Measurements from ENCODE around the gene TNFRSF13B.

TNFRSF13B gene

DNA sequence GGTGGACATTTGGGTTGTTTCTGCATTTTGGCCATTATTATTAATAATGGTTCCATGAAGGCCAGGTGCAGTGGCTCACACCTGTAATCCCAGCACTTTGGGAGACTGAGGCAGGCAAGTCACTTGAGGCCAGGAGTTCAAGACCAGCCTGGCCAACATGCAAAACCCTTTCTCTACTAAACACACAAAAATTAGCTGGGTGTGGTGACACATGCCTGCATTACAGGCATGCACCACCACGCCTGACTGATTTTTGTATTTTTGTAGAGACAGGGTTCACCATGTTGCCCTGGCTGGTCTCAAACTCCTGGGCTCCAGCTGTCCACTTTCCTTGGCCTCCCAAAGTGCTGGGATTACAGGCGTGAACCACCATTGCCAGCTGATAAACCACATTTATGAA lies 58.5 kb downstream of the TNFRSF13B start:
- Histone ChIP-seq H3K36me3 (ENCODE audit: insufficient read depth, low read length) (no peaks in the 10 kb centered on the region), H3K27ac (no peak overlapping the region), H3K9ac (ENCODE audit: insufficient read length) (no peak overlapping the region), H3K9me3 (ENCODE audit: low read depth, low read length) (no peaks in the 10 kb centered on the region), H3K4me3 (no peak overlapping the region)
- DNase-seq (ENCODE audit: low read depth, low spot score), result no peak
- TF ChIP-seq POLR2AphosphoS5 (IDR thresholded peaks at IDR 0.05; ENCODE audit: borderline replicate concordance, low read depth, low read length) (no peak), EZH2 (IDR thresholded peaks at IDR 0.05) (no peak), FOXP2 (optimal IDR thresholded peaks at IDR 0.05; ENCODE audit: control extremely low read depth, extremely low read length, insufficient read depth) (no peak)

- H3K27ac ChIP-seq, result no peak overlapping the region
- no peaks in the 10 kb centered on the region for H3K9me3 ChIP-seq (ENCODE audit: low read depth, low read length)
- H3K9ac ChIP-seq (ENCODE audit: insufficient read length), result no peak overlapping the region
- no peaks in the 10 kb centered on the region for H3K36me3 ChIP-seq (ENCODE audit: insufficient read depth, low read length)
- TF ChIP-seq POLR2AphosphoS5 (IDR thresholded peaks at IDR 0.05; ENCODE audit: borderline replicate concordance, low read depth, low read length) (no peak), FOXP2 (optimal IDR thresholded peaks at IDR 0.05; ENCODE audit: control extremely low read depth, extremely low read length, insufficient read depth) (no peak), EZH2 (IDR thresholded peaks at IDR 0.05) (no peak)
- no peak overlapping the region for H3K4me3 ChIP-seq
- DNase-seq (ENCODE audit: low read depth, low spot score), result no peak
Observed at GRCh38 chr17:16912021-16912962, 59.6 kb downstream of the TNFRSF13B start.

DNA sequence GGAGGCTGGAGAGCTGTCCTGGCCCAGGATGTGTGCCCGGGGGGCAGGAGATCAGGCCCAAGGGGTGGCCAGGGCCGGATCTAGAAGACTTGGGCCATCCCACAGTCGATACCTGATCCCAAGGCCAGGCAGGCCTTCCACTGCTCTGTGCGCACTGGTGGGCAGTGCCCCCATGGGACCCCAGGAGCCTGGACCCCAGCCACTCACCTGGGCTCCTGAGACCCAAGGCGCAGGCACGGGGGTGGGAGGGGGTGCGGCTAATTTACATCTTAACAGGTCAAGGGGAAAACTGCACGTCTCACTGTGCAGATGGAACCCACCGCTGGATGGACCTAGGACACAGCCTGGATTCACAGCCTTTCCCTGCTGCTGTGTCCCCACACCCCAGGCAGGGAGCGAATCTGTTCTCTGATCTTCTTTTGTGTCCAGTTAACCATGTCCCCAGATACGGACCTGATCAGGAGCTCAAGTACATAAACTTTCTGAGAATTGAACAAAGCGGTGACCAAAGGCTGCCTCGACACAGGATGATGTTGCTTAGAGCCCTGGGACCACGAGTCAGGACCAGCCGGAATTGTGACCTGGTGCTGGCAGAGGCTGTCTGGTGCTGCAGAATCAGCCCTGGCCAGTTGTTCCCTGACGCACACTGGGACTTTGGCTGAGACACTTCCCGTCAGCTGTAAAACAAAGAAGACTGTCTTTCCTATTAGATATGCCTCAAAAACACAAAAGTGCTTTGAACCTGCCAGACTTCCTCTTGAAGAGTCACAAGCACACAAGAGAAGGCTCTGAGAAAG lies 60.6 kb downstream of the TNFRSF13B start:
- Histone ChIP-seq H3K9me3 (ENCODE audit: low read depth, low read length) (no peaks in the 10 kb centered on the region), H3K27ac (no peak overlapping the region), H3K36me3 (ENCODE audit: insufficient read depth, low read length) (no peaks in the 10 kb centered on the region), H3K9ac (ENCODE audit: insufficient read length) (no peak overlapping the region), H3K4me3 (no peak overlapping the region)
- no peak for TF ChIP-seq EZH2 (IDR thresholded peaks at IDR 0.05)
- TF ChIP-seq FOXP2 (optimal IDR thresholded peaks at IDR 0.05; ENCODE audit: control extremely low read depth, extremely low read length, insufficient read depth), result no peak
- no peak for TF ChIP-seq POLR2AphosphoS5 (IDR thresholded peaks at IDR 0.05; ENCODE audit: borderline replicate concordance, low read depth, low read length)
- no peak for DNase-seq (ENCODE audit: low read depth, low spot score)

- Histone ChIP-seq H3K4me3 (no peak overlapping the region), H3K9ac (ENCODE audit: insufficient read length) (no peak overlapping the region), H3K36me3 (ENCODE audit: insufficient read depth, low read length) (no peaks in the 10 kb centered on the region), H3K27ac (no peak overlapping the region), H3K9me3 (ENCODE audit: low read depth, low read length) (no peaks in the 10 kb centered on the region)
- DNase-seq (ENCODE audit: low read depth, low spot score), result no peak
- TF ChIP-seq EZH2 (IDR thresholded peaks at IDR 0.05) (no peak), FOXP2 (optimal IDR thresholded peaks at IDR 0.05; ENCODE audit: control extremely low read depth, extremely low read length, insufficient read depth) (no peak), POLR2AphosphoS5 (IDR thresholded peaks at IDR 0.05; ENCODE audit: borderline replicate concordance, low read depth, low read length) (no peak)
Observed at GRCh38 chr17:16910341-16910740, 61.6 kb downstream of the TNFRSF13B start.

DNA sequence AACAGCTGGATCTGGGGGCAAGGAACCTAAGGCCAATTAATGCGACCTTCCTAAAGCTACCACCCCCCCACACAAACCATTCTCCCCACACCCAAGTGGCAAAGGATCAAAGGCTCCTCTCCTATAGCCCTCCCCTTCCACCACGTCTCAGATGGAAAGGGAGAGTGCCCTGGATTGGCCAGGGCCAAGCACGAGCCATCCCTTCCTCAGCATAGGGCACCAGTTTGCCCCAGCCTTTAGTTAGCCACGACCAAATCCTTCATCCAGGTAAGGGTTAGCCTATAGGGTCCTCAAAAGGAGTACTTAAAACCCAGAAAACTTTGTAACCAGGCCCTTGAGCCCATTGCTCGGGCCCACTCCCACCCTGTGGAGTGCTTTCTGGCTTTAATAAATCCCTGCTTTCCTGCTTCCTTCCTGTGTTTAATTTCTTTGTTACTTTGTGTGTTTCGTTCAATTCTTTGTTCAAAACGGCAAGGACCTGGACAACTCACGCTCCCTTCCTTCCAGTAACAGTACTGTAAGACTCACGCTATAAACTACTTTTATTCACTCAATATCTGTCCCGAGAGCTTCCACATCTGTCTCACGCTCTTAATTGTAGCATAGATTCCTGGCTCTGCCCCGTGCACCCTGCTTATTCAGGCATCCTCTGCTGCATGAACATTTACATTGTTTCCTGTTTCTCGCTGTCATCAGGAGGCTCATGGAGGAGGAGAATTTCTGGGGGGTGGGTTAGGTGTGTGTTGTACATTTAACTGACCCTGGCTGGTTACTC lies 62.3 kb downstream of the TNFRSF13B start:
- no peak for DNase-seq (ENCODE audit: low read depth, low spot score)
- Histone ChIP-seq H3K9me3 (ENCODE audit: low read depth, low read length) (no peaks in the 10 kb centered on the region), H3K9ac (ENCODE audit: insufficient read length) (no peak overlapping the region), H3K36me3 (ENCODE audit: insufficient read depth, low read length) (no peaks in the 10 kb centered on the region), H3K4me3 (no peak overlapping the region), H3K27ac (no peak overlapping the region)
- TF ChIP-seq FOXP2 (optimal IDR thresholded peaks at IDR 0.05; ENCODE audit: control extremely low read depth, extremely low read length, insufficient read depth), result no peak
- TF ChIP-seq EZH2 (IDR thresholded peaks at IDR 0.05), result no peak
- no peak for TF ChIP-seq POLR2AphosphoS5 (IDR thresholded peaks at IDR 0.05; ENCODE audit: borderline replicate concordance, low read depth, low read length)

- TF ChIP-seq EZH2 (IDR thresholded peaks at IDR 0.05) (no peak), POLR2AphosphoS5 (IDR thresholded peaks at IDR 0.05; ENCODE audit: borderline replicate concordance, low read depth, low read length) (no peak), FOXP2 (optimal IDR thresholded peaks at IDR 0.05; ENCODE audit: control extremely low read depth, extremely low read length, insufficient read depth) (no peak)
- Histone ChIP-seq H3K27ac (no peak overlapping the region), H3K9me3 (ENCODE audit: low read depth, low read length) (no peaks in the 10 kb centered on the region), H3K9ac (ENCODE audit: insufficient read length) (no peak overlapping the region), H3K4me3 (no peak overlapping the region), H3K36me3 (ENCODE audit: insufficient read depth, low read length) (no peaks in the 10 kb centered on the region)
- DNase-seq (ENCODE audit: low read depth, low spot score), result no peak
Observed at GRCh38 chr17:16908273-16908672, 63.6 kb downstream of the TNFRSF13B start.

DNA sequence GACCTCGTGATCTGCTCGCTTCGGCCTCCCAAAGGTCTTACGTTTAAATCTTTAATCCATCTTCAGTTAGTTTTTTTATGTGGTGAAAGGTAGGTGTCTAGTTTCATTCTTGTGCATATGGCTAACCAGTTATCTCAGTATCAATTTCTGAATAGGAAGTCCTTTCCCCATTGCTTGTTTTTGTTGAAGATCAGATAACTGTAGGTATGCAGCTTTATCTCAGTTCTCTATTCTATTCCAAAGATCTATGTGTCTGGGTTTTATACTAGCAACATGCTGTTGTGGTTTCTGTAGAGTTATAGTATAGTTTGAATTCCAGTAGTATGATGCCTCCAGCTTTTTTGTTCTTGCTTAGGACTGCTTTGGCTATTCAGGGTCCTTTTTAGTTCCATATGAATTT lies 65.2 kb downstream of the TNFRSF13B start:
- Histone ChIP-seq H3K9ac (ENCODE audit: insufficient read length) (no peak overlapping the region), H3K4me3 (no peak overlapping the region), H3K36me3 (ENCODE audit: insufficient read depth, low read length) (no peaks in the 10 kb centered on the region), H3K9me3 (ENCODE audit: low read depth, low read length) (no peaks in the 10 kb centered on the region), H3K27ac (no peak overlapping the region)
- DNase-seq (ENCODE audit: low read depth, low spot score), result no peak
- TF ChIP-seq FOXP2 (optimal IDR thresholded peaks at IDR 0.05; ENCODE audit: control extremely low read depth, extremely low read length, insufficient read depth) (no peak), POLR2AphosphoS5 (IDR thresholded peaks at IDR 0.05; ENCODE audit: borderline replicate concordance, low read depth, low read length) (no peak)
